IPS-15b (cell line): ENCODE data around the gene LCE1E.

Experiments
- H3K27me3 ChIP-seq: one replicate; pipeline ENCODE4 v1.6.1; 2013; ENCODE audit warnings: low read length; ENCODE audit not compliant: control insufficient read depth, insufficient read depth
- H3K36me3 ChIP-seq: one replicate; pipeline ENCODE4 v1.6.1; 2013; ENCODE audit warnings: low read length; ENCODE audit not compliant: control insufficient read depth, insufficient read depth
- H3K4me1 ChIP-seq: one replicate; pipeline ENCODE4 v1.6.1; 2013; ENCODE audit warnings: mild to moderate bottlenecking, low read length; ENCODE audit not compliant: control insufficient read depth, insufficient read depth
- H3K4me3 ChIP-seq: one replicate; pipeline ENCODE4 v1.5.1; 2013; ENCODE audit warnings: low read depth, low read length
- H3K9ac ChIP-seq: one replicate; pipeline ENCODE4 v1.6.1; 2013; ENCODE audit warnings: low read depth, mild to moderate bottlenecking, low read length
- H3K9me3 ChIP-seq: one replicate; pipeline ENCODE4 v1.6.1; 2013; ENCODE audit warnings: mild to moderate bottlenecking, low read length; ENCODE audit not compliant: control insufficient read depth, insufficient read depth

The LCE1E gene

DNA sequence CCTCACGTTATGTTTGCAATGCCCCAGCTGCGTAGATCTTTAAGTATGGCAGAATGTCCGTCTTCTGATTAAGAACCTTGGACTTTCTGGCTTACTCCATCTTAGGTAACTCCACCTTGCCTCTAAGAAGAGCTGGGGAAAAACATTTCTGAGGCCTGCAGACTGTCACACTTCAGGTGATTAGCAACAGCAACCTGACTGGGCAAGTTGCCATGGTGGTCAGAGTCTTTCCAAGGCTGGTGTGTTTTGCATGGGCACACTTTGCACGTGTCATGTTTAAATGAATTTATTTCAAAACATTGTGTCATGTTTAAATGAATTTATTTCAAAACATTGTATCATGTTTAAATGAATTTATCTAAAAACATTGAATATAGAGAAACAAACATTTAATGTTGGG lies 27.4 kb upstream of the LCE1E start:
- no peaks in the 10 kb centered on the region for H3K4me1 ChIP-seq
- no peak overlapping the region for H3K4me3 ChIP-seq
- no peaks in the 10 kb centered on the region for H3K36me3 ChIP-seq
- H3K9me3 ChIP-seq: peaks cover 36% of the 10 kb centered on the region
- H3K27me3 ChIP-seq: no peaks in the 10 kb centered on the region
- H3K9ac ChIP-seq: no peak overlapping the region

DNA sequence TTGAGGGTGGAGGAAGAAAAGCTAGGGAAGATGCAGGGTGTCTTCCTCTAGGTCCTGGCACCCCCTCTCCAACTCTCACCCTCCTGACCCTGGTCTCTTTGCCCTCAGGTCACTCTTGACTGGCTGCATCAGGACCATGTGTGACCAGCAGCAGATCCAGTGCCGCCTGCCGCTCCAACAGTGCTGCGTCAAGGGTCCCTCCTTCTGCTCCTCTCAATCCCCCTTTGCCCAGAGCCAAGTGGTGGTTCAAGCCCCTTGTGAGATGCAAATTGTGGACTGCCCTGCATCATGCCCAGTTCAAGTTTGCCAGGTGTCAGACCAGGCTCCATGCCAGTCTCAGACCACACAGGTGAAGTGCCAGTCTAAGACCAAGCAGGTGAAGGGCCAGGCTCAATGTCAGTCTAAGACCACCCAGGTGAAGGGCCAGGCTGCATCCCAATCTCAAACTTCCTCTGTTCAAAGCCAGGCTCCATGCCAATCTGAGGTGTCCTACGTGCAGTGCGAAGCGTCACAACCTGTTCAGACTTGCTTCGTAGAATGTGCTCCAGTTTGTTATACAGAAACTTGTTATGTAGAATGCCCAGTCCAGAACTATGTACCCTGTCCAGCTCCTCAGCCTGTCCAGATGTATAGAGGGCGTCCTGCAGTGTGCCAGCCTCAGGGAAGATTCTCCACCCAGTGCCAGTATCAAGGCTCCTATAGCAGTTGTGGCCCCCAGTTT lies 26.4 kb upstream of the LCE1E start:
- peaks cover 39% of the 10 kb centered on the region for H3K9me3 ChIP-seq
- no peaks in the 10 kb centered on the region for H3K27me3 ChIP-seq
- H3K4me1 ChIP-seq: no peaks in the 10 kb centered on the region
- no peak overlapping the region for H3K9ac ChIP-seq
- H3K36me3 ChIP-seq: no peaks in the 10 kb centered on the region
- H3K4me3 ChIP-seq: no peak overlapping the region

DNA sequence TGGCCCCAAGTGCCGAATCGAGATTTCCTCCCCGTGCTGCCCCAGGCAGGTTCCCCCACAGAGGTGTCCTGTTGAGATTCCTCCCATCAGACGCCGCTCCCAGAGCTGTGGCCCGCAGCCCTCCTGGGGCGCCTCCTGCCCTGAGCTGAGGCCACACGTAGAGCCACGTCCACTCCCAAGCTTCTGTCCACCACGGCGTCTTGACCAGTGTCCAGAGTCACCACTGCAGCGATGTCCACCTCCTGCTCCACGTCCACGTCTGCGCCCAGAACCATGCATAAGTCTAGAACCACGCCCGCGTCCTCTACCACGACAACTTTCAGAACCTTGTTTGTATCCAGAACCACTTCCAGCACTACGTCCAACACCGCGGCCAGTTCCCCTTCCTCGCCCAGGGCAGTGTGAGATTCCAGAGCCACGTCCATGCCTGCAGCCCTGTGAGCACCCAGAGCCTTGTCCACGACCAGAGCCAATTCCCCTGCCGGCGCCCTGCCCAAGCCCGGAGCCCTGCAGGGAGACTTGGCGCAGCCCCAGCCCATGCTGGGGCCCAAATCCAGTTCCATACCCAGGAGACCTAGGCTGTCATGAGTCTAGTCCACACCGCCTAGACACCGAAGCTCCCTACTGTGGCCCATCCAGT lies 25.4 kb upstream of the LCE1E start:
- Histone ChIP-seq H3K36me3 (no peaks in the 10 kb centered on the region), H3K4me1 (no peaks in the 10 kb centered on the region), H3K4me3 (no peak overlapping the region), H3K9ac (no peak overlapping the region), H3K9me3 (peaks cover 34% of the 10 kb centered on the region), H3K27me3 (no peaks in the 10 kb centered on the region)

DNA sequence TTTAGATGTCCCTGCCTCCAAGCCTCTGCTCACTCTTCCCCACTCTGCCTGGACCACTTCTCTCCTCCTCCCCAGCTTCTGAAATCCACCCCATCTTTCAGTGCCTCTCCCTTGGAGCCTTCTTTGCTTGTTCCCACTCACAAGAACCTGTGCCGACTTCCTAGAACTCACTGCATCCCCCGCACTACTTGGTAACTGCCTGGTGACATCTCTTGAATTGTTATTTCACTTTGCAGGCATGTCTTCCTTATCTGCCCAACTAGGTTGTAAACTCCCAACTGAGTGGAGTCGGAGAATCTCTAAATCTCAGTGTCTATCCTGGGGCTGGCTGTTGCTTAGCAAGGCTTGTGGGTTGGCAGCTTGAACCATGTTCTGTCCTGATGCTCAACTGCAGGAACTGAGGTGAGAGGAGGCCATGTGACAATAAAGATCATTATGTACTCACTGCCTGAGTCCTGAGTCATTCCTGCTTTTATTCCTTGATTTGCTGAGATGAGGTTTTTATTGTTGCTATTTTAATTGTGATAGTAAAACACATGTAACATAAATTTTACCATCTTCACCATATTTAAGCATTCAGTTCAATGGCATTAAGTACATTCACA lies 24.3 kb upstream of the LCE1E start:
- H3K9ac ChIP-seq: no peak overlapping the region
- H3K4me3 ChIP-seq: no peak overlapping the region
- H3K27me3 ChIP-seq: no peaks in the 10 kb centered on the region
- H3K9me3 ChIP-seq: peaks cover 41% of the 10 kb centered on the region
- no peaks in the 10 kb centered on the region for H3K36me3 ChIP-seq
- H3K4me1 ChIP-seq: no peaks in the 10 kb centered on the region

DNA sequence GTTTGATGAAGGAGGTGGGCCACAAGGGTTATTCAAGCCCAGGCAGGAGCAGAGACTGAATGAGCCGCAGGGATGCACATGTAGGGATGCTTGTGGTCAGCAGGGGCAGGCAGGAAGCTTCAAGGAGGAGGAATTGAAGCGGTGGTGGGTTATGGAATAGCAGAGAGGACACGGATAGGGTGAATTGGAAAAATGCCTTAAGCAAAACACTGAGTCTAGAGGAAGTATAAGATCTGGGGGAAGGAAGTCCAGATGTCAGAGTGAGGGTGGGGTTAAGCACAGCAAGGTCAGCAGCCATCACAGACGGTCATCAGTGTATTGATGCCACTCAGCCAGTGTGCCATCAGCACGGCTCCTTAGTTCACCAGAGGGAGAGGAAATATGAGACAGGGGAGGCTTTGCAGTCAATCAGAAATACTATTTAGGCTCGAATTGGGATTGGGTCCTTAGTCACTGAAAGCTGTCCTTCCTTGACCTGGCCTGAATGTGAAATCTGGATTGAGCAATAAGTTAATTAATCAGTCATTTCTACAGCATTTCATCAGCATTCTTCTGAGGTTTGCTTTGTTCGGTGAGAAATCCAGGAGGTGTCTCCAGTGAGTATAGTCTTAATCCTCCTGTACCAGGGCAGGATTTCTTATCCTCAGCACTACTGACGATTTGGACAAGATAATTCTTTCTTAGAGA lies 17.1 kb upstream of the LCE1E start:
- no peak overlapping the region for H3K9ac ChIP-seq
- H3K36me3 ChIP-seq: no peaks in the 10 kb centered on the region
- H3K9me3 ChIP-seq: peaks cover 17% of the 10 kb centered on the region
- H3K27me3 ChIP-seq: no peaks in the 10 kb centered on the region
- H3K4me1 ChIP-seq: no peaks in the 10 kb centered on the region
- no peak overlapping the region for H3K4me3 ChIP-seq

DNA sequence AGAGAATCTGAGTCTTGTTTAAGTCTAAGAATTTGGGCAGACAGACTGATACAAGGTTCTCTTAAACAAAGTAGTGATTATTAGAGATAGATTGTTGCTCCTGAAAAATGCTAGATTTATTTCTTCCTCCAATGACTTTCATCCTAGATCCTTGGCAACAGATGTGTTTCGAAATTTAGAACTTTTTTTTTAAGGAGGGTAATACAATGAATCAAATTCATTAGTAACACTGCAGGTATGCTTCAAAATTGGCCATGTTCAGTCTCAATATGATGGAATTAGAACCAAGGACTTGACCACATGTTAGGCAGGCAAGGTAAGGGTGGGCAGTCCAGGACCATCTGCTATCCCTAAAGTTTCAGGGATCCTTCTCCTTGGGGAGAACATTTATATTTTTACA lies 15.6 kb upstream of the LCE1E start:
- Histone ChIP-seq H3K4me3 (no peak overlapping the region), H3K9ac (no peak overlapping the region), H3K27me3 (no peaks in the 10 kb centered on the region), H3K4me1 (no peaks in the 10 kb centered on the region), H3K9me3 (peaks cover 22% of the 10 kb centered on the region), H3K36me3 (no peaks in the 10 kb centered on the region)

DNA sequence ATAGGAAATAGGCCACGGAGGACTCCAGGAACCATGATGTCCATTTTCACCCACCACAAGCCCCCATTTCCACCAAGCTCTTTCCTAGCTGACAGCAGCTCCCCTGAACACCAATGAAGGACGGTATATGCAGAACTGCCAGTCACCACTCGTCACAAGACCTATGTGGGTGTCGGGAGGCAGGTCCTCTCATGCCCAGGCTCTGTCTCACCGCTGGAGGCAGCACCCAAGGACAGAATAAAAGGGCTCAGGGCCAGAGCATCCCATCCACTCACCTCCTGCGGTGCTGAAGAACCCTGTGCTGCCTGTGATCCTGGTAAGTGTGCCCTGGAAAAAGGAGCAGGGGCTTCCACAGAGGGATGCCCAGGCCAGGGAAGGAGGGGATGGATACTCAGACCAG lies 11.2 kb upstream of the LCE1E start, which contains the start of gene LCE1F:
TSS of gene LCE1F (plus strand) at position 266 of the 400 bp plus-strand sequence. CDS start 1,232 bp downstream, outside the sequence.
- H3K9ac ChIP-seq: no peak within 1 kb of the TSS

DNA sequence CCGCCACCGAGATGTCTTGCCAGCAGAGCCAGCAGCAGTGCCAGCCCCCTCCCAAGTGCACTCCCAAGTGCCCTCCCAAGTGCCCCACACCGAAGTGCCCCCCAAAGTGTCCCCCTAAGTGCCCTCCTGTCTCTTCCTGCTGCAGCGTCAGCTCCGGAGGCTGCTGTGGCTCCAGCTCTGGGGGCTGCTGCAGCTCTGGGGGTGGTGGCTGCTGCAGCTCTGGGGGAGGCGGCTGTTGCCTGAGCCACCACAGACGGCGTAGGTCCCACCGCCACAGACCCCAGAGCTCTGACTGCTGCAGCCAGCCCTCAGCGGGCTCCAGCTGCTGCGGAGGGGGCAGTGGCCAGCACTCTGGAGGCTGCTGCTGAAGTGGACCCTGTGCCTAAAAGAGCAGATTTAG lies 9.7 kb upstream of the LCE1E start:
- Histone ChIP-seq H3K9ac (no peak overlapping the region), H3K9me3 (peaks cover 14% of the 10 kb centered on the region), H3K4me1 (no peaks in the 10 kb centered on the region), H3K4me3 (no peak overlapping the region), H3K27me3 (no peaks in the 10 kb centered on the region), H3K36me3 (no peaks in the 10 kb centered on the region)

More for the DNA sequence above, 11.2 kb upstream of the LCE1E start, which contains the start of gene LCE1F:
- no peaks in the 10 kb centered on the region for H3K27me3 ChIP-seq
- H3K36me3 ChIP-seq: no peaks in the 10 kb centered on the region
- no peak within 1 kb of the TSS for H3K4me3 ChIP-seq
- no peaks in the 10 kb centered on the region for H3K4me1 ChIP-seq
- H3K9me3 ChIP-seq: peaks cover 14% of the 10 kb centered on the region

DNA sequence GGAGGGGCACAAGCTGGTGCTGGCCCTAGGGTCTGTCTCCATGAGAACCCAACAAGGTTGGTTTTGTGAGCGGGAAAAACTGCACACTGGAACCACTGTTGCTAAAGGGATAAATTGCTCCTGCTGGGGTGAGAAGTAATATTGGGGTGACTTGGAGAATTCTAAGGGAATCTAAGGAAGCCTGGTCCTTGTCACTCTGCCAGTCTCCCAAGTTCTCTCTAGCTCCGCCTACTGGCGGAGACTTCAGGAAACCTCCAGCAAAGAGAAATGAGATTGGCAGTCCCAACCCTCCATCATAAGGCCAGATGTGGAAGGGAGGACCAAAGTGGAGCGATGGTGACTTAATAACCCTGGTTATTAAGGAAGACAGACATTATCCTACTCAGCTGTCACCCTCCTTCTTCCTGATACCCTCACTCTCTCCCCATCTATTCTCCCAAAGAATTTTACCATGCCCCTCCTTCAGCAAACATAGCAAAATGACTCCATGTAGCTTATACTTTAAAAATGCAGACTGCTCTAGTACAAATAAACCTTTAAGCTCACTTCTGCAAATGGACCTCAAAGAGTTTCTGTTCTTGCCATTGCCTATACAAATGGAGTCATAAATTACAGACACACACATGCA lies 8.4 kb upstream of the LCE1E start:
- H3K4me1 ChIP-seq: no peaks in the 10 kb centered on the region
- H3K36me3 ChIP-seq: no peaks in the 10 kb centered on the region
- H3K9ac ChIP-seq: no peak overlapping the region
- no peaks in the 10 kb centered on the region for H3K27me3 ChIP-seq
- H3K9me3 ChIP-seq: peaks cover 14% of the 10 kb centered on the region
- H3K4me3 ChIP-seq: no peak overlapping the region

DNA sequence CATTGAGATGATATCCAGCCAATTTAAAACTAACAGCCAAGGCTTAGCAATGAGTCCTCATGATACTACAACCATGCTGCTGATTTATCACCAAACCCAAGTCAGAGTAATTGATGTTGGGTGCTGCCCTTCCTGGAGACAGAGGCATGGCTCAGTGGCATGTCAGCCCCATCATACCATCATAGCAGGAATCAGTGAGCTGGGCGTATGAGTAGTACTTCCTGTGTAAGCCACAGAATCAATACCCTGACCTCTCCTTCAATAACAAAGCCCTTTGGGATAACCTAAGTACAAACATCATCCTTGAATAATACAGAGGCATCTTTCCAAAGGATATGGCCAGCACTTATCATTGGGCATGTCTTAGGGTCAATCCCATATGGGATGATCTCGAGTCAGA lies 3.0 kb upstream of the LCE1E start:
- Histone ChIP-seq H3K9me3 (peaks cover 8% of the 10 kb centered on the region), H3K9ac (no peak overlapping the region), H3K4me1 (no peaks in the 10 kb centered on the region), H3K27me3 (no peaks in the 10 kb centered on the region), H3K4me3 (no peak overlapping the region), H3K36me3 (no peaks in the 10 kb centered on the region)

DNA sequence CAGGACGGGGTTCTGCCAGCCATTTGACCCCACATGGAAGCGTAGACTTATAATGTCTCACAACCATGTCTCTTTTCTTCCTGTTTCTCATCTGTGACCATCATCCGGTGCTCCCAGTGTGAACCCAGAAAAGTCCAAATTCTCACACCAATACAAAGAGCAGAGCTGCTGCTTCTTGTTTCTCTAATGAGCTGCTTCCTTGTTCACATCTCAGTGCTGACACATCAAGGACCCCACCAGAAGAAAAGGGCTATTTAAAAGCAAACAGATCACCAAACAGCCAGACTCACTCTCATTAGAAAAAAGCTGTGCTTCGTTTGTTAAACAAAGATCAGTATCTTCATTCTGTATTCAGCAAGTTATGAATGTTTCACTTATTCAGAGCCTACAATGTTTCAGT lies 9.6 kb downstream of the LCE1E start:
- H3K9me3 ChIP-seq: no peaks in the 10 kb centered on the region
- no peaks in the 10 kb centered on the region for H3K36me3 ChIP-seq
- no peaks in the 10 kb centered on the region for H3K27me3 ChIP-seq
- no peaks in the 10 kb centered on the region for H3K4me1 ChIP-seq
- H3K4me3 ChIP-seq: no peak overlapping the region
- H3K9ac ChIP-seq: no peak overlapping the region
